Erythroblast (primary cell): ENCODE measurements around the gene NHLH2.

ENCODE experiments used
- GATA1 ChIP-seq: IDR thresholded peaks from 2 replicates; pipeline ENCODE4 v1.6.1; 2011; ENCODE audit warnings: low read depth, mild to moderate bottlenecking, control low read depth, low read length, moderate library complexity
- POLR2A ChIP-seq: IDR thresholded peaks from 2 replicates; pipeline ENCODE4 v1.6.1; 2011; ENCODE audit warnings: mild to moderate bottlenecking, low read length

DNA sequence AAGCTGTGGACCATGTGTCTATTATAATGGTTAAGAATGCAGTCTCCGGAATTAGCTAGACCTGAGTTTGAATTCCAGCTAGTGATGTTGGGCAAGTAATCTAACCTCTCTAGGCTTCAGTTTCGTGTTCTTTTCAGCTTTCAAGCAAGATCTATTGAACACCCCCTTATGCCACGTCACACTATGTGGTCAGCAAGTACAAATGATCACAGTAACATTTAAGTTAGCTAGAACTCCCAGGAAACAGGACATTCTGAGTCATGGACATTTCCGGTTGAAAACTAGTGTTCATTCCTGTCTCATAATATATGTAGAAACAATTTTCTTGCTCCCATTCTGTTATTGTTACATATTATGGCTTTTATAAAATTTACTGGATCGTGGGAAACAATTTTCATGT lies 34.0 kb upstream of the NHLH2 start:
- no peak for TF ChIP-seq POLR2A
- no peak for TF ChIP-seq GATA1
